Middle frontal gyrus (tissue), 1 donor: Measurements from ENCODE around the gene MPC1L.
A peak's percentile ranks its signal among the peaks of the same experiment; 100 is the strongest.
"Not testable (repeated sequence)": the region's sequence is repeated elsewhere in the genome, so short reads cannot be mapped to it uniquely, and the experiment has no call there.

Experiments
- DNase-seq: peaks from one replicate; pipeline ENCODE4 v3.0.0-alpha.2; 2015; ENCODE audit warnings: low spot score; ENCODE audit errors: extremely low spot score

The MPC1L gene

GRCh38 chrX:40623139-40623536, at the start of gene MPC1L:
Gene MPC1L (plus strand): TSS chrX:40623428. CDS start chrX:40623566, 138 bp downstream.
- DNase-seq: no peak

- DNase-seq: no peak
These were observed 49.5 kb upstream of the MPC1L start for GRCh38 chrX:40573763-40574162.

- DNase-seq: not testable (repeated sequence)
These were observed 47.8 kb upstream of the MPC1L start for GRCh38 chrX:40575411-40575810.

GRCh38 chrX:40576291-40576690, 46.9 kb upstream of the MPC1L start:
- DNase-seq: no peak

- DNase-seq: no peak
These were observed 45.1 kb upstream of the MPC1L start for GRCh38 chrX:40578039-40578695.

GRCh38 chrX:40579141-40579540, 44.1 kb upstream of the MPC1L start:
- DNase-seq: no peak

GRCh38 chrX:40579900-40580536, 43.2 kb upstream of the MPC1L start:
- no peak for DNase-seq

GRCh38 chrX:40580537-40581335, 42.5 kb upstream of the MPC1L start, which contains the start of gene ATP6AP2:
Gene ATP6AP2 (plus strand): TSS chrX:40580970. CDS start chrX:40581066, 96 bp downstream.
- DNase-seq: peak; percentile 77

- no peak for DNase-seq
These were observed 41.8 kb upstream of the MPC1L start for GRCh38 chrX:40581336-40581920.

GRCh38 chrX:40582178-40582577, 41.0 kb upstream of the MPC1L start:
- DNase-seq: not testable (repeated sequence)

GRCh38 chrX:40582811-40583210, 40.4 kb upstream of the MPC1L start:
- no peak for DNase-seq

- DNase-seq: not testable (repeated sequence)
These were observed 35.6 kb upstream of the MPC1L start for GRCh38 chrX:40587623-40588022.

- DNase-seq: not testable (repeated sequence)
These were observed 33.5 kb upstream of the MPC1L start for GRCh38 chrX:40589616-40590321.

- DNase-seq: no peak
These were observed 19.8 kb upstream of the MPC1L start for GRCh38 chrX:40603446-40603845.

- DNase-seq: no peak
These were observed 15.8 kb upstream of the MPC1L start for GRCh38 chrX:40607381-40607780.

- no peak for DNase-seq
These were observed 10.7 kb upstream of the MPC1L start for GRCh38 chrX:40612511-40612910.

- no peak for DNase-seq
These were observed 7.3 kb upstream of the MPC1L start for GRCh38 chrX:40615976-40616375.

GRCh38 chrX:40617566-40617965, 5.7 kb upstream of the MPC1L start:
- no peak for DNase-seq

GRCh38 chrX:40622479-40623138, 619 bp upstream of the MPC1L start:
- no peak for DNase-seq

- no peak for DNase-seq
These were observed 437 bp downstream of the MPC1L start for GRCh38 chrX:40623665-40624064.

- DNase-seq: no peak
These were observed 2.1 kb downstream of the MPC1L start for GRCh38 chrX:40625294-40625693.
